Vagina (tissue), 2 donors: ENCODE data around the gene PAPSS2. TPM values are rescaled to one million over a fixed set of nuclear protein-coding genes. Genes with fewer than 3 reads are reported as not detected.

Source experiments
- DNase-seq, 2 donors: peaks; one replicate each; pipeline ENCODE4 v3.0.0-alpha.2; 2017; ENCODE audit errors: extremely low spot score in 2 of 2
- H3K27ac ChIP-seq: fragments of 200-600 bp; sonication (generic); one replicate; pipeline ENCODE4 v1.5.1; 2019
- H3K27me3 ChIP-seq: fragments of 200-600 bp; sonication (generic); one replicate; pipeline ENCODE4 v1.5.1; 2019
- H3K36me3 ChIP-seq, 2 donors: fragments of 200-600 bp; sonication (generic); one replicate each; pipeline ENCODE4 v1.5.1; 2017 to 2019
- H3K4me1 ChIP-seq: fragments of 200-600 bp; sonication (generic); one replicate; pipeline ENCODE4 v1.5.1; 2019
- H3K4me3 ChIP-seq, 2 donors: fragments of 200-600 bp; sonication (generic); 1 replicate in 1 of 2; 2 replicates in 1 of 2; pipeline ENCODE4 v1.5.1; 2016 to 2019
- H3K9me3 ChIP-seq: fragments of 200-600 bp; sonication (generic); one replicate; pipeline ENCODE4 v1.5.1; 2019
- CTCF ChIP-seq, 3 experiments: fragments of 450-650 bp in 2 of 3; fragments of 200-600 bp in 1 of 3; sonication (generic) in 1 of 3; IDR thresholded peaks; one replicate each; pipeline ENCODE4 v1.5.1; 2017 to 2019; ENCODE audit warnings: antibody characterized with exemption in 3 of 3, mild to moderate bottlenecking in 2 of 3, moderate library complexity in 2 of 3
- POLR2A ChIP-seq, 2 donors: fragments of 450-650 bp; IDR thresholded peaks; one replicate each; pipeline ENCODE4 v1.6.1; 2017; ENCODE audit warnings: antibody characterized with exemption in 2 of 2, mild to moderate bottlenecking in 2 of 2, moderate library complexity in 2 of 2
- POLR2AphosphoS5 ChIP-seq, 2 donors: sonication (generic); formaldehyde crosslinking; IDR thresholded peaks; one replicate each; pipeline ENCODE4 v1.9.0; 2017; ENCODE audit warnings: antibody characterized with exemption in 2 of 2, mild to moderate bottlenecking in 2 of 2, low read depth in 1 of 2; ENCODE audit not compliant: insufficient read depth in 1 of 2
- intact Hi-C: fragments of 100-400 bp; cut with DNase I; formaldehyde crosslinking; loops from one replicate; pipeline ENCODE4 v1.15.1; 2023
- total RNA-seq: library from RNA; depleted of rRNA; stranded (reverse); fragments of >200 nt; gene quantifications from one replicate; pipeline ENCODE4 v1.2.3, GENCODE V29; 2016

The PAPSS2 gene
- total RNA-seq, 1 donor from 2014 or later = 12.3 TPM

- no peaks in the 10 kb centered on the region for H3K4me1 ChIP-seq
- H3K27ac ChIP-seq = no peak overlapping the region
- no peak for DNase-seq
- H3K9me3 ChIP-seq = no peaks in the 10 kb centered on the region
- no peak overlapping the region for H3K4me3 ChIP-seq
- no peak for TF ChIP-seq POLR2A (IDR thresholded peaks at IDR 0.05)
- TF ChIP-seq CTCF (IDR thresholded peaks at IDR 0.05) = no peak
- no peak for TF ChIP-seq POLR2AphosphoS5 (IDR thresholded peaks at IDR 0.05; ENCODE audit: insufficient read depth in 1 of 2, low read depth in 1 of 2)
- no peaks in the 10 kb centered on the region for H3K27me3 ChIP-seq
- peaks cover 0 to 14% of the 10 kb centered on the region in 2 donors for H3K36me3 ChIP-seq
- intact Hi-C loops = no loop called here
Measured at GRCh38 chr10:87761153-87761552, 101.5 kb downstream of the PAPSS2 start.

- no peak for DNase-seq
- TF ChIP-seq POLR2AphosphoS5 (IDR thresholded peaks at IDR 0.05; ENCODE audit: insufficient read depth in 1 of 2, low read depth in 1 of 2) (no peak), CTCF (IDR thresholded peaks at IDR 0.05) (no peak), POLR2A (IDR thresholded peaks at IDR 0.05) (no peak)
- intact Hi-C loops = no loop called here
- Histone ChIP-seq H3K9me3 (no peaks in the 10 kb centered on the region), H3K36me3 (peaks cover 0 to 14% of the 10 kb centered on the region in 2 donors), H3K27ac (no peak overlapping the region), H3K27me3 (no peaks in the 10 kb centered on the region), H3K4me1 (no peaks in the 10 kb centered on the region), H3K4me3 (no peak overlapping the region)
Measured at GRCh38 chr10:87761892-87762291, 102.2 kb downstream of the PAPSS2 start.

GRCh38 chr10:87763086-87763861 lies 103.6 kb downstream of the PAPSS2 start:
- intact Hi-C loops = no loop called here
- Histone ChIP-seq H3K4me1 (no peaks in the 10 kb centered on the region), H3K4me3 (no peak overlapping the region), H3K27ac (no peak overlapping the region), H3K36me3 (peaks cover 0 to 19% of the 10 kb centered on the region in 2 donors), H3K9me3 (no peaks in the 10 kb centered on the region), H3K27me3 (no peaks in the 10 kb centered on the region)
- no peak for DNase-seq
- TF ChIP-seq POLR2AphosphoS5 (IDR thresholded peaks at IDR 0.05; ENCODE audit: insufficient read depth in 1 of 2, low read depth in 1 of 2) (no peak), POLR2A (IDR thresholded peaks at IDR 0.05) (no peak), CTCF (IDR thresholded peaks at IDR 0.05) (no peak)

GRCh38 chr10:87764072-87764934 lies 104.6 kb downstream of the PAPSS2 start:
- H3K36me3 ChIP-seq = peaks cover 0 to 15% of the 10 kb centered on the region in 2 donors
- no peak for DNase-seq
- H3K27me3 ChIP-seq = no peaks in the 10 kb centered on the region
- H3K4me1 ChIP-seq = no peaks in the 10 kb centered on the region
- H3K4me3 ChIP-seq = no peak overlapping the region
- intact Hi-C loops = no loop called here
- H3K9me3 ChIP-seq = no peaks in the 10 kb centered on the region
- H3K27ac ChIP-seq = no peak overlapping the region
- no peak for TF ChIP-seq POLR2AphosphoS5 (IDR thresholded peaks at IDR 0.05; ENCODE audit: insufficient read depth in 1 of 2, low read depth in 1 of 2)
- no peak for TF ChIP-seq CTCF (IDR thresholded peaks at IDR 0.05)
- TF ChIP-seq POLR2A (IDR thresholded peaks at IDR 0.05) = no peak
